Measurements from ENCODE around the gene BLTP3A.

BLTP3A gene

DNA sequence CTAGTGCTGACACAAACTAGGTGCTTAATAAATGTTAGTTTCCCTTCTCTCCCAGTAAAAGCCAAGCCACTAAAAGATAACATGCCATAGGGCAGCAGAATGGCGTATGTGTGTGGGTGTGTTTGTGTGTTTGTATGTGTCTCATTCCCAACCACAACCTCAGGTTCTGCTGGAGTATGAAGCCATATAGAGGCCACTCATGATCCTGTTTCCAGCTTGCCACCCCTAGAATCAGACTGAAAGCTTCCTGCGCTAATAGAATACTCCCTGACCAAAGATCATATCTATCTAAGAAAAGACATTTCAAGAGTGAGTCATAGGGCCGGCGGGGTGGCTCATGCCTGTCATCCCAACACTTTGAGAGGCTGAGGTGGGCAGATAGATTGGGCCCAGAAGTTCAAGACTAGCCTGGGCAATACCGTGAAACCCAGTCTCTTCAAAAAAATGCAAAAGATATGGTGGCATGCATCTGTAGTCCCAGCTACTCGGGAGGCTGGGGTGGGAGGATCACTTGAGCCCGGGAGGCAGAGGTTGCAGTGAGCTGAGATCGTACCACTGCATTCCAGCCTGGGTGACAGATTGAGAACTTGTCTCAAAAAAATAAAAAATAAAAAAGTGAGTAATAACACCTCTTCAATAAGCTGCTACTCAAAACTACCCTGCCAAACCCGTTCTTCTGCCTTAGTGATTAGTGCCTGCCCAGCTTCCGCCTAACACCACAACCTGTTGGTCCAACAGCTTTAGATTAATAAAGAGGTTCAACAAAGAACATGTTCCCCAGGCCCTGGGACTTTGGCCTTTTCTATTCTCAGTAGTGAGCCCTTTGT lies 46.4 kb upstream of the BLTP3A start:
- Histone ChIP-seq H3K9me3 (replicated peaks; ENCODE audit: insufficient read depth, low read length) (no peaks in the 10 kb centered on the region), H3K9me2 (replicated peaks; ENCODE audit: insufficient read depth, low read length) (no peaks in the 10 kb centered on the region), H3K36me3 (replicated peaks; ENCODE audit: insufficient read depth, low read length) (no peaks in the 10 kb centered on the region), H4K20me1 (ENCODE audit: insufficient read depth, low read length) (no peaks in the 10 kb centered on the region), H3K4me2 (ENCODE audit: low read depth, low read length) (no peak overlapping the region), H3K4me1 (ENCODE audit: low read length) (no peaks in the 10 kb centered on the region), H2AFZ (ENCODE audit: low read length) (no peak overlapping the region), H3K9ac (ENCODE audit: low read length) (no peak overlapping the region), H3K79me2 (ENCODE audit: low read length) (no peaks in the 10 kb centered on the region), H3K4me3 (ENCODE audit: low read length) (no peak overlapping the region), H3K27ac (ENCODE audit: low read length) (no peak overlapping the region), H3F3A (ENCODE audit: insufficient read depth, low read length) (no peaks in the 10 kb centered on the region), H3K27me3 (replicated peaks; ENCODE audit: insufficient read depth, low read length) (no peaks in the 10 kb centered on the region)
- no peak for DNase-seq
- no peak for TF ChIP-seq EZH2phosphoT487 (IDR thresholded peaks at IDR 0.05; ENCODE audit: low read length)
- no peak for TF ChIP-seq EZH2 (optimal IDR thresholded peaks at IDR 0.05; ENCODE audit: low read depth, low read length)
- TF ChIP-seq, protein P1, sequence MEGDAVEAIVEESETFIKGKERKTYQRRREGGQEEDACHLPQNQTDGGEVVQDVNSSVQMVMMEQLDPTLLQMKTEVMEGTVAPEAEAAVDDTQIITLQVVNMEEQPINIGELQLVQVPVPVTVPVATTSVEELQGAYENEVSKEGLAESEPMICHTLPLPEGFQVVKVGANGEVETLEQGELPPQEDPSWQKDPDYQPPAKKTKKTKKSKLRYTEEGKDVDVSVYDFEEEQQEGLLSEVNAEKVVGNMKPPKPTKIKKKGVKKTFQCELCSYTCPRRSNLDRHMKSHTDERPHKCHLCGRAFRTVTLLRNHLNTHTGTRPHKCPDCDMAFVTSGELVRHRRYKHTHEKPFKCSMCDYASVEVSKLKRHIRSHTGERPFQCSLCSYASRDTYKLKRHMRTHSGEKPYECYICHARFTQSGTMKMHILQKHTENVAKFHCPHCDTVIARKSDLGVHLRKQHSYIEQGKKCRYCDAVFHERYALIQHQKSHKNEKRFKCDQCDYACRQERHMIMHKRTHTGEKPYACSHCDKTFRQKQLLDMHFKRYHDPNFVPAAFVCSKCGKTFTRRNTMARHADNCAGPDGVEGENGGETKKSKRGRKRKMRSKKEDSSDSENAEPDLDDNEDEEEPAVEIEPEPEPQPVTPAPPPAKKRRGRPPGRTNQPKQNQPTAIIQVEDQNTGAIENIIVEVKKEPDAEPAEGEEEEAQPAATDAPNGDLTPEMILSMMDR (IDR thresholded peaks at IDR 0.05; ENCODE audit: low read length): no peak

DNA sequence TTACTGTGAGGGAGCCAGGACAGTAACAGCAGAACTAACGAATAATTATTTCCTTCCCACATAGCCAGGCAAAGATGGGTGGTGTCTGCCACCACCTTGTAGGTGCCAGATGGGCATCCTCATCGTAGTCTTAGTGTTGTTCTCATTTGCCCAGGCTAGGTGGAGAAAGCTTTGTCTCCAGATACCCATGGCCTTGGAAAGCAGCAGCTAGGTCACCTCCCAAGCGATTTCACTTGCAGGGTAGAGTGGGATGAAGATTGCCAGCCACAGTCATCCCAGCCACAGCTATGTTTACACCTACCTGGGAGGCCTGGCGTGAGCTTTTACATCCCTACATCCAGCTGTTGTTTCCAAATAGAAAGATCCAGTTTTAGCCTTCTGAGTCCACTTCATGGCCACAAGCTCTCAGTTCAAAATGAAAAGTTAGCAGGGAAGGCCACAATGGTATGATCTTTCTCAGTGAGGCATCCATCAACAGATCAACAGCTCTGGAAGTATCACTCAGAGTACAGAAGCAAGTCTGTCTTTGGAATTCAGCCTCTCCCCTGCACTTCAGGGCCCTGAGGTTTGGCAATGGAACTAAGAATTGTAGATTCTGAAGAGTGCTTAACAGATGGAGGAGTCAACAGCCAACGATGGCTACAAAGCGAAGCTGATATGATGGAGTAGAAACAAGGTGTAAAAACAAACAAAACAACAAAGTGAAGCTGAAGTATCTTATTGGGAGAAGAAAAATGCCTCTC lies 45.6 kb upstream of the BLTP3A start:
- Histone ChIP-seq H3K4me2 (ENCODE audit: low read depth, low read length) (no peak overlapping the region), H3F3A (ENCODE audit: insufficient read depth, low read length) (no peaks in the 10 kb centered on the region), H2AFZ (ENCODE audit: low read length) (no peak overlapping the region), H3K27me3 (replicated peaks; ENCODE audit: insufficient read depth, low read length) (no peaks in the 10 kb centered on the region), H3K79me2 (ENCODE audit: low read length) (no peaks in the 10 kb centered on the region), H3K9me3 (replicated peaks; ENCODE audit: insufficient read depth, low read length) (no peaks in the 10 kb centered on the region), H3K27ac (ENCODE audit: low read length) (no peak overlapping the region), H3K9ac (ENCODE audit: low read length) (no peak overlapping the region), H3K36me3 (replicated peaks; ENCODE audit: insufficient read depth, low read length) (no peaks in the 10 kb centered on the region), H3K4me1 (ENCODE audit: low read length) (no peaks in the 10 kb centered on the region), H3K4me3 (ENCODE audit: low read length) (no peak overlapping the region), H3K9me2 (replicated peaks; ENCODE audit: insufficient read depth, low read length) (no peaks in the 10 kb centered on the region), H4K20me1 (ENCODE audit: insufficient read depth, low read length) (no peaks in the 10 kb centered on the region)
- DNase-seq: no peak
- TF ChIP-seq EZH2phosphoT487 (IDR thresholded peaks at IDR 0.05; ENCODE audit: low read length) (no peak), EZH2 (optimal IDR thresholded peaks at IDR 0.05; ENCODE audit: low read depth, low read length) (no peak)
- TF ChIP-seq, protein P1 (IDR thresholded peaks at IDR 0.05; ENCODE audit: low read length): no peak

DNA sequence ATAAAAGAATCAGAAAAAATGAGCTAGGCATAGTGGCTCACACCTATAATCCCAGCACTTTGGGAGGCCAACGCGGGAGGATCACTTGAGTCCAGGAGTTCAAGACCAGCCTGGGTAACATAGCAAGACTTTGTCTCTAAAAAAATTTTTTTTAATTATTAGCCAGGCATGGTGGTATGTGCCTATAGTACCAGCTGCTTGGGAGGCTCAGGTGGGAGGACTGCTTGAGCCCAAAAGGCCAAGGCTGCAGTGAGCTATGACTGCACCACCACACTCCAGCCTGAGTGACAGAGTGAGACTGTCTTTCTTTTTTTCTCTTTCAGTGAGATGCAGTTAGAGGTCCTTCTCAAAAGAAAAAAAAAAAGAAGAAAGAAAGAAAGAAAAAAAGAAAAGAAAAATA lies 43.1 kb upstream of the BLTP3A start:
- Histone ChIP-seq H3K27ac (ENCODE audit: low read length) (no peak overlapping the region), H3F3A (ENCODE audit: insufficient read depth, low read length) (no peaks in the 10 kb centered on the region), H3K9ac (ENCODE audit: low read length) (no peak overlapping the region), H3K9me2 (replicated peaks; ENCODE audit: insufficient read depth, low read length) (no peaks in the 10 kb centered on the region), H3K9me3 (replicated peaks; ENCODE audit: insufficient read depth, low read length) (no peaks in the 10 kb centered on the region), H3K4me3 (ENCODE audit: low read length) (no peak overlapping the region), H3K4me2 (ENCODE audit: low read depth, low read length) (no peak overlapping the region), H3K27me3 (replicated peaks; ENCODE audit: insufficient read depth, low read length) (no peaks in the 10 kb centered on the region), H3K36me3 (replicated peaks; ENCODE audit: insufficient read depth, low read length) (no peaks in the 10 kb centered on the region), H4K20me1 (ENCODE audit: insufficient read depth, low read length) (no peaks in the 10 kb centered on the region), H2AFZ (ENCODE audit: low read length) (no peak overlapping the region), H3K79me2 (ENCODE audit: low read length) (no peaks in the 10 kb centered on the region), H3K4me1 (ENCODE audit: low read length) (no peaks in the 10 kb centered on the region)
- no peak for TF ChIP-seq EZH2 (optimal IDR thresholded peaks at IDR 0.05; ENCODE audit: low read depth, low read length)
- no peak for DNase-seq

All from MM.1S (cell line).